MCF 10A (cell line): ENCODE results near the gene LMTK2. TPM values are rescaled to one million over a fixed set of nuclear protein-coding genes. Genes with fewer than 3 reads are reported as not detected.

Source experiments
- BruUV-seq: library from RNA; stranded (reverse); fragments of 400-500 nt; replicated peaks from 2 replicates; lab custom pipeline; 2021; lab: Mats Ljungman, UMichigan
- CTCF ChIA-PET: fragments of 300-600 bp; sonication (Branson Sonifier 250); formaldehyde crosslinking; extraction: SDS; loops from one replicate; lab custom pipeline; 2021; ENCODE audit warnings: antibody characterized with exemption, inconsistent platforms; lab: Yijun Ruan, JAX
- POLR2A ChIA-PET: fragments of 300-600, 350-650 bp; sonication (Branson Sonifier 250); formaldehyde crosslinking; extraction: SDS; loops from one replicate; lab custom pipeline; 2020; ENCODE audit warnings: antibody characterized with exemption, inconsistent platforms; lab: Yijun Ruan, JAX
- DNase-seq: peaks from one replicate; pipeline ENCODE4 v3.0.0-alpha.2; 2018; ENCODE audit not compliant: unreplicated experiment
- H3K27ac Mint-ChIP-seq: one replicate; pipeline ENCODE4 v1.8.0; 2022; ENCODE audit warnings: mild to moderate bottlenecking, low read depth, mixed read lengths; ENCODE audit not compliant: unreplicated experiment
- H3K27me3 Mint-ChIP-seq: one replicate; pipeline ENCODE4 v1.8.0; 2022; ENCODE audit warnings: mixed read lengths; ENCODE audit not compliant: insufficient read depth, unreplicated experiment
- H3K36me3 Mint-ChIP-seq: one replicate; pipeline ENCODE4 v1.8.0; 2022; ENCODE audit warnings: mild to moderate bottlenecking, moderate library complexity, mixed read lengths; ENCODE audit not compliant: insufficient read depth, unreplicated experiment
- H3K4me1 Mint-ChIP-seq: one replicate; pipeline ENCODE4 v1.8.0; 2022; ENCODE audit warnings: mixed read lengths; ENCODE audit not compliant: insufficient read depth, unreplicated experiment
- H3K4me3 Mint-ChIP-seq: one replicate; pipeline ENCODE4 v1.8.0; 2022; ENCODE audit warnings: mild to moderate bottlenecking, moderate library complexity, mixed read lengths; ENCODE audit not compliant: unreplicated experiment
- H3K9me3 Mint-ChIP-seq: one replicate; pipeline ENCODE4 v1.8.0; 2022; ENCODE audit warnings: mixed read lengths; ENCODE audit not compliant: unreplicated experiment
- intact Hi-C: fragments of 100-400 bp; cut with micrococcal nuclease; formaldehyde crosslinking; loops from 2 replicates; pipeline ENCODE4 v1.14.1; 2022
- total RNA-seq: library from RNA; stranded (reverse); gene quantifications from 2 replicates; pipeline ENCODE4 v1.2.3, GENCODE V29; 2022
- TF ChIP-seq, protein P1 (sequence below): fragments of 200-600 bp; IDR thresholded peaks from one replicate; pipeline ENCODE4 v1.8.0; 2022; ENCODE audit warnings: antibody characterized with exemption, mild to moderate bottlenecking; ENCODE audit not compliant: unreplicated experiment

The LMTK2 gene
- total RNA-seq, 1 experiment from 2014 or later: 16.8 TPM

DNA sequence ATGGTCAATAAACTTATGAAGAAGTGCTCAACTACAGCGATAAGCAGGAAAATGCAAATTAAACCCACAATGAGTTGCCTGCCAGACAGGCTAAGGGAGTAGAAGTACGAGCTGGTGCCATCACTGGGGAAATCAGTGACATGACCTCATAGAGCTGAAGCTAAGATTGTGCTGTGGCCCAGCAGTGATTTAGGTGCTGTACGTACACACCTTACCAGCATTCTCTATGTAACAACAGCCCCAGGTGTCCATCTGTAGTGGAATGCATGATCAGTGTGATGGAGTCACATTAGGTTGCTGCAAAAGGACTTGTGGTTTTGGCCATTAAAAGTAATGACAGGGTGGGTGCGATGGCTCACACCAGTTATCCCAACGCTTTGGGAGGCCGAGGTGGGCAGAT is 151.0 kb downstream of the LMTK2 start:
- ChIA-PET CTCF (no interaction called here), POLR2A (no interaction called here)
- intact Hi-C loops: no loop called here
- peaks cover 14% of the 10 kb centered on the region for H3K36me3 Mint-ChIP-seq
- no peaks in the 10 kb centered on the region for H3K27me3 Mint-ChIP-seq
- TF ChIP-seq, protein P1, sequence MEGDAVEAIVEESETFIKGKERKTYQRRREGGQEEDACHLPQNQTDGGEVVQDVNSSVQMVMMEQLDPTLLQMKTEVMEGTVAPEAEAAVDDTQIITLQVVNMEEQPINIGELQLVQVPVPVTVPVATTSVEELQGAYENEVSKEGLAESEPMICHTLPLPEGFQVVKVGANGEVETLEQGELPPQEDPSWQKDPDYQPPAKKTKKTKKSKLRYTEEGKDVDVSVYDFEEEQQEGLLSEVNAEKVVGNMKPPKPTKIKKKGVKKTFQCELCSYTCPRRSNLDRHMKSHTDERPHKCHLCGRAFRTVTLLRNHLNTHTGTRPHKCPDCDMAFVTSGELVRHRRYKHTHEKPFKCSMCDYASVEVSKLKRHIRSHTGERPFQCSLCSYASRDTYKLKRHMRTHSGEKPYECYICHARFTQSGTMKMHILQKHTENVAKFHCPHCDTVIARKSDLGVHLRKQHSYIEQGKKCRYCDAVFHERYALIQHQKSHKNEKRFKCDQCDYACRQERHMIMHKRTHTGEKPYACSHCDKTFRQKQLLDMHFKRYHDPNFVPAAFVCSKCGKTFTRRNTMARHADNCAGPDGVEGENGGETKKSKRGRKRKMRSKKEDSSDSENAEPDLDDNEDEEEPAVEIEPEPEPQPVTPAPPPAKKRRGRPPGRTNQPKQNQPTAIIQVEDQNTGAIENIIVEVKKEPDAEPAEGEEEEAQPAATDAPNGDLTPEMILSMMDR: no peak
- no peaks in the 10 kb centered on the region for H3K9me3 Mint-ChIP-seq
- BruUV-seq: no TSS peak
- H3K4me1 Mint-ChIP-seq: peaks cover 5% of the 10 kb centered on the region
- H3K27ac Mint-ChIP-seq: no peak overlapping the region
- no peak for DNase-seq
- no peak overlapping the region for H3K4me3 Mint-ChIP-seq

Other genes with a start within 250 kb of the LMTK2 start
- gene ASNS, start 234.5 kb upstream of the LMTK2 start, total RNA-seq: 191 and 303 TPM in 2 replicates
- not detected in 2 replicates for gene OCM2, start 116.7 kb upstream of the LMTK2 start, total RNA-seq
- gene BHLHA15, start 104.6 kb downstream of the LMTK2 start, total RNA-seq: 3.2 and 6.0 TPM in 2 replicates
- gene TECPR1, start 145.4 kb downstream of the LMTK2 start, total RNA-seq: 15.4 and 21.1 TPM in 2 replicates
- gene BRI3, start 174.8 kb downstream of the LMTK2 start, total RNA-seq: 154 and 246 TPM in 2 replicates